CD14-positive monocyte (primary cell): ENCODE measurements around the gene RBFOX2. TPM values are rescaled to one million over a fixed set of nuclear protein-coding genes. Genes with fewer than 3 reads are reported as not detected.

Experiments used
- DNase-seq, 3 donors: peaks; one replicate each; pipeline ENCODE4 v3.0.0-alpha.2; 2011 to 2022
- H2AFZ ChIP-seq: 2 replicates; pipeline ENCODE4 v1.6.0; 2012; ENCODE audit warnings: mild to moderate bottlenecking, low read depth, low read length, inconsistent platforms; ENCODE audit not compliant: insufficient read depth, poor library complexity, severe bottlenecking
- H3K27ac ChIP-seq, 2 donors: 1 replicate in 1 of 2; 2 replicates in 1 of 2; pipeline ENCODE4 v1.5.1; 2012 to 2013; ENCODE audit warnings: low read length in 2 of 2, control low read depth in 1 of 2, inconsistent platforms in 1 of 2, low read depth in 1 of 2, mild to moderate bottlenecking in 1 of 2
- H3K27me3 ChIP-seq, 2 donors: one replicate each; pipeline versions ENCODE4 v1.6.0 to v1.6.1; 2011 to 2013; ENCODE audit warnings: low read length in 2 of 2; ENCODE audit not compliant: control insufficient read depth in 2 of 2, insufficient read depth in 2 of 2
- H3K36me3 ChIP-seq, 2 donors: replicated peaks in 1 of 2; 1 replicate in 1 of 2; 2 replicates in 1 of 2; pipeline versions ENCODE4 v1.5.1 to v1.6.1; 2012 to 2013; ENCODE audit warnings: low read length in 2 of 2, control low read depth in 1 of 2, inconsistent platforms in 1 of 2, mild to moderate bottlenecking in 1 of 2; ENCODE audit not compliant: insufficient read depth in 2 of 2, control insufficient read depth in 1 of 2
- H3K4me1 ChIP-seq, 2 donors: 1 replicate in 1 of 2; 2 replicates in 1 of 2; pipeline versions ENCODE4 v1.5.1 to v1.6.1; 2012 to 2013; ENCODE audit warnings: low read length in 2 of 2, control low read depth in 1 of 2, inconsistent platforms in 1 of 2, mild to moderate bottlenecking in 1 of 2, moderate library complexity in 1 of 2; ENCODE audit not compliant: insufficient read depth in 2 of 2, control insufficient read depth in 1 of 2
- H3K4me2 ChIP-seq: replicated peaks from 2 replicates; pipeline ENCODE3; 2012; ENCODE audit warnings: low read length, moderate library complexity, mild to moderate bottlenecking; ENCODE audit not compliant: poor library complexity, severe bottlenecking; ENCODE audit errors: extremely low read depth
- H3K4me3 ChIP-seq, 3 experiments: fragments of 200-600 bp in 1 of 3; sonication (generic) in 1 of 3; replicated peaks in 1 of 3; 1 replicate in 2 of 3; 2 replicates in 1 of 3; pipeline ENCODE4 v1.5.1; 2011 to 2013; ENCODE audit warnings: low read length in 3 of 3, mild to moderate bottlenecking in 3 of 3, control low read depth in 2 of 3, low read depth in 2 of 3, inconsistent platforms in 1 of 3, moderate library complexity in 1 of 3
- H3K79me2 ChIP-seq: 2 replicates; pipeline ENCODE4 v1.6.0; 2012; ENCODE audit warnings: mild to moderate bottlenecking, control low read depth, inconsistent platforms, low read length, moderate library complexity; ENCODE audit not compliant: insufficient read depth
- H3K9ac ChIP-seq: 2 replicates; pipeline ENCODE4 v1.6.0; 2017; ENCODE audit warnings: low read length, mild to moderate bottlenecking; ENCODE audit not compliant: insufficient read depth, poor library complexity, severe bottlenecking
- H3K9me3 ChIP-seq, 2 donors: replicated peaks in 1 of 2; 1 replicate in 1 of 2; 2 replicates in 1 of 2; pipeline versions ENCODE4 v1.5.1 to v1.6.1; 2012 to 2013; ENCODE audit warnings: low read length in 2 of 2, control low read depth in 1 of 2; ENCODE audit not compliant: control insufficient read depth in 1 of 2, insufficient read depth in 1 of 2
- H4K20me1 ChIP-seq: 2 replicates; pipeline ENCODE4 v1.6.0; 2012; ENCODE audit warnings: mild to moderate bottlenecking, low read length, control low read depth, moderate library complexity; ENCODE audit not compliant: insufficient read depth
- H3K27ac Mint-ChIP-seq, 7 donors: one replicate each; pipeline ENCODE4 v1.8.0; 2020; ENCODE audit warnings: mild to moderate bottlenecking in 7 of 7, mixed read lengths in 7 of 7, moderate library complexity in 6 of 7, inconsistent platforms in 2 of 7
- H3K27me3 Mint-ChIP-seq, 3 donors: one replicate each; pipeline ENCODE4 v1.8.0; 2021 to 2022; ENCODE audit warnings: low read depth in 3 of 3, mild to moderate bottlenecking in 3 of 3, mixed read lengths in 3 of 3, moderate library complexity in 3 of 3, inconsistent platforms in 1 of 3
- H3K36me3 Mint-ChIP-seq, 2 donors: one replicate each; pipeline ENCODE4 v1.8.0; 2020; ENCODE audit warnings: mixed read lengths in 2 of 2, inconsistent platforms in 1 of 2, mild to moderate bottlenecking in 1 of 2
- H3K4me1 Mint-ChIP-seq: one replicate; pipeline ENCODE4 v1.8.0; 2020; ENCODE audit warnings: mild to moderate bottlenecking, mixed read lengths
- H3K4me3 Mint-ChIP-seq, 2 donors: one replicate each; pipeline ENCODE4 v1.8.0; 2020; ENCODE audit warnings: mild to moderate bottlenecking in 2 of 2, mixed read lengths in 2 of 2, moderate library complexity in 1 of 2
- H3K9me3 Mint-ChIP-seq, 7 donors: one replicate each; pipeline ENCODE4 v1.8.0; 2020 to 2022; ENCODE audit warnings: mixed read lengths in 7 of 7, mild to moderate bottlenecking in 6 of 7, moderate library complexity in 6 of 7, inconsistent platforms in 2 of 7
- WGBS: methylation state at CpG from one replicate; pipeline ENCODE4 v1.1.5; 2013; ENCODE audit warnings: missing lambda C conversion rate; ENCODE audit not compliant: insufficient coverage; 5-methylcytosine and 5-hydroxymethylcytosine counted together
- intact Hi-C, 2 donors: fragments of 100-400 bp; cut with micrococcal nuclease; formaldehyde crosslinking; loops; one replicate each; pipeline versions ENCODE4 v1.15.0 to v1.15.1; 2023
- polyA plus RNA-seq, 3 donors: library from polyadenylated mRNA; depleted of rRNA in 1 of 3; unstranded in 2 of 3; stranded (reverse) in 1 of 3; fragments of 300-500 nt in 2 of 3; fragments of >200 nt in 1 of 3; fragmentation: Illumina TruSeq in 2 of 3; gene quantifications; 1 replicate in 2 of 3; 2 replicates in 1 of 3; pipeline ENCODE4 v1.2.3, GENCODE V29; 2012 to 2021
- TF ChIP-seq, protein P1 (sequence below): fragments of 200-600 bp; IDR thresholded peaks from one replicate; pipeline ENCODE4 v1.8.0; 2022; ENCODE audit warnings: antibody characterized with exemption, mild to moderate bottlenecking

The RBFOX2 gene
- polyA plus RNA-seq, 3 donors: not detected

- TF ChIP-seq, protein P1, sequence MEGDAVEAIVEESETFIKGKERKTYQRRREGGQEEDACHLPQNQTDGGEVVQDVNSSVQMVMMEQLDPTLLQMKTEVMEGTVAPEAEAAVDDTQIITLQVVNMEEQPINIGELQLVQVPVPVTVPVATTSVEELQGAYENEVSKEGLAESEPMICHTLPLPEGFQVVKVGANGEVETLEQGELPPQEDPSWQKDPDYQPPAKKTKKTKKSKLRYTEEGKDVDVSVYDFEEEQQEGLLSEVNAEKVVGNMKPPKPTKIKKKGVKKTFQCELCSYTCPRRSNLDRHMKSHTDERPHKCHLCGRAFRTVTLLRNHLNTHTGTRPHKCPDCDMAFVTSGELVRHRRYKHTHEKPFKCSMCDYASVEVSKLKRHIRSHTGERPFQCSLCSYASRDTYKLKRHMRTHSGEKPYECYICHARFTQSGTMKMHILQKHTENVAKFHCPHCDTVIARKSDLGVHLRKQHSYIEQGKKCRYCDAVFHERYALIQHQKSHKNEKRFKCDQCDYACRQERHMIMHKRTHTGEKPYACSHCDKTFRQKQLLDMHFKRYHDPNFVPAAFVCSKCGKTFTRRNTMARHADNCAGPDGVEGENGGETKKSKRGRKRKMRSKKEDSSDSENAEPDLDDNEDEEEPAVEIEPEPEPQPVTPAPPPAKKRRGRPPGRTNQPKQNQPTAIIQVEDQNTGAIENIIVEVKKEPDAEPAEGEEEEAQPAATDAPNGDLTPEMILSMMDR: no peak
- Histone ChIP-seq H3K79me2 (no peaks in the 10 kb centered on the region), H3K4me2 (no peak overlapping the region), H3K9ac (no peak overlapping the region), H3K9me3 (no peaks in the 10 kb centered on the region), H3K36me3 (no peaks in the 10 kb centered on the region), H4K20me1 (no peaks in the 10 kb centered on the region), H3K4me3 (no peak overlapping the region), H2AFZ (no peak overlapping the region), H3K27ac (no peak overlapping the region), H3K4me1 (no peaks in the 10 kb centered on the region), H3K27me3 (no peaks in the 10 kb centered on the region)
- 21% methylated on average over 3 of the region's 3 CpGs for WGBS
- Mint-ChIP-seq H3K4me3 (no peak overlapping the region), H3K27ac (no peak overlapping the region), H3K36me3 (no peaks in the 10 kb centered on the region), H3K27me3 (peaks cover 0 to 5% (median 1%) of the 10 kb centered on the region in 3 donors), H3K4me1 (peaks cover 3% of the 10 kb centered on the region), H3K9me3 (peaks cover 0 to 2% (median 0%) of the 10 kb centered on the region in 7 donors)
- intact Hi-C loops: no loop called here
- no peak for DNase-seq
Measured at GRCh38 chr22:36017651-36018091, 11.0 kb downstream of the RBFOX2 start.

DNA sequence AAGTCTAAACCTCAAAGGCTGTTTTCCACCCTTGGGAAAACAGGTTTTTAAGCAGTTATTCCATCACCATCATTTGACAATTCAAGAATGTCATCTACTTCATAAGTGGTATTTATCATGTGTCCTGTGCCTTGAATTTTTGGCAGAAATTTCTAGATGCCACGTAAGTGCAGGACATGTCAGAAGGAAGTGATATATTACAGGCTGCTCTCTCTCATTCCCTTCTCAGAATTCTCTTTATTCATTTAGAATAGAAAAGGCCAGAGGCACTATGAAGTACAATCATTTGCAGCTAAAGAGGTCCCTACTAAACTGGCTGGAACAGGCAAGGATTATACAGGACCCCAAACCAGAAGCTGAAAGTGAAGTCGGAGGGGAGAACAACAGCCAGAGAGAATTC lies 11.9 kb downstream of the RBFOX2 start:
- Histone ChIP-seq H3K4me2 (no peak overlapping the region), H3K79me2 (no peaks in the 10 kb centered on the region), H4K20me1 (no peaks in the 10 kb centered on the region), H3K4me3 (no peak overlapping the region), H3K9me3 (no peaks in the 10 kb centered on the region), H3K36me3 (no peaks in the 10 kb centered on the region), H2AFZ (no peak overlapping the region), H3K27me3 (no peaks in the 10 kb centered on the region), H3K9ac (no peak overlapping the region), H3K27ac (no peak overlapping the region), H3K4me1 (no peaks in the 10 kb centered on the region)
- Mint-ChIP-seq H3K27me3 (peaks cover 0 to 5% (median 1%) of the 10 kb centered on the region in 3 donors), H3K36me3 (no peaks in the 10 kb centered on the region), H3K27ac (no peak overlapping the region), H3K9me3 (peaks cover 0 to 2% (median 0%) of the 10 kb centered on the region in 7 donors), H3K4me1 (peaks cover 3% of the 10 kb centered on the region), H3K4me3 (no peak overlapping the region)
- DNase-seq: no peak
- no CpG with 5 or more reads among the region's 2 CpGs for WGBS
- intact Hi-C loops: no loop called here
- TF ChIP-seq, protein P1: no peak
